ENCODE measurements around the gene EGFL8.
"Not testable (repeated sequence)": the region's sequence is repeated elsewhere in the genome, so short reads cannot be mapped to it uniquely, and the experiment has no call there.

EGFL8 gene

GRCh38 chr6:32203426-32204267 lies 39.3 kb downstream of the EGFL8 start:
- Mint-ChIP-seq H3K27me3 (no peaks in the 10 kb centered on the region), H3K9me3 (no peaks in the 10 kb centered on the region), H3K27ac (no peak overlapping the region), H3K36me3 (ENCODE audit: low read depth) (no peaks in the 10 kb centered on the region), H3K4me1 (ENCODE audit: low read depth) (no peaks in the 10 kb centered on the region), H3K4me3 (no peak overlapping the region)

GRCh38 chr6:32204268-32204715 lies 39.9 kb downstream of the EGFL8 start:
- Mint-ChIP-seq H3K36me3 (ENCODE audit: low read depth) (no peaks in the 10 kb centered on the region), H3K27ac (no peak overlapping the region), H3K27me3 (no peaks in the 10 kb centered on the region), H3K9me3 (no peaks in the 10 kb centered on the region), H3K4me3 (no peak overlapping the region), H3K4me1 (ENCODE audit: low read depth) (no peaks in the 10 kb centered on the region)

- no peaks in the 10 kb centered on the region for H3K27me3 Mint-ChIP-seq
- no peak overlapping the region for H3K4me3 Mint-ChIP-seq
- H3K36me3 Mint-ChIP-seq (ENCODE audit: low read depth): no peaks in the 10 kb centered on the region
- H3K27ac Mint-ChIP-seq: no peak overlapping the region
- H3K4me1 Mint-ChIP-seq (ENCODE audit: low read depth): no peaks in the 10 kb centered on the region
- H3K9me3 Mint-ChIP-seq: no peaks in the 10 kb centered on the region
Observed at GRCh38 chr6:32208996-32209395, 44.6 kb downstream of the EGFL8 start.

- Mint-ChIP-seq H3K4me1 (ENCODE audit: low read depth) (no peaks in the 10 kb centered on the region), H3K27ac (no peak overlapping the region), H3K4me3 (no peak overlapping the region), H3K9me3 (no peaks in the 10 kb centered on the region), H3K27me3 (no peaks in the 10 kb centered on the region), H3K36me3 (ENCODE audit: low read depth) (no peaks in the 10 kb centered on the region)
Observed at GRCh38 chr6:32210191-32210601, 45.8 kb downstream of the EGFL8 start.

- not testable (repeated sequence) for H3K9me3 Mint-ChIP-seq; H3K27ac Mint-ChIP-seq; H3K4me3 Mint-ChIP-seq; H3K36me3 Mint-ChIP-seq (ENCODE audit: low read depth); H3K4me1 Mint-ChIP-seq (ENCODE audit: low read depth); H3K27me3 Mint-ChIP-seq
Observed at GRCh38 chr6:32211432-32211831, 47.0 kb downstream of the EGFL8 start.

- Mint-ChIP-seq H3K27ac (no peak overlapping the region), H3K9me3 (no peaks in the 10 kb centered on the region), H3K27me3 (no peaks in the 10 kb centered on the region), H3K36me3 (ENCODE audit: low read depth) (no peaks in the 10 kb centered on the region), H3K4me3 (no peak overlapping the region), H3K4me1 (ENCODE audit: low read depth) (no peaks in the 10 kb centered on the region)
Observed at GRCh38 chr6:32212076-32212760, 47.8 kb downstream of the EGFL8 start.

- Mint-ChIP-seq H3K4me1 (ENCODE audit: low read depth) (no peaks in the 10 kb centered on the region), H3K27me3 (no peaks in the 10 kb centered on the region), H3K4me3 (no peak overlapping the region), H3K36me3 (ENCODE audit: low read depth) (no peaks in the 10 kb centered on the region), H3K9me3 (no peaks in the 10 kb centered on the region), H3K27ac (no peak overlapping the region)
Observed at GRCh38 chr6:32213649-32214048, 49.3 kb downstream of the EGFL8 start.

- H3K4me3 Mint-ChIP-seq: no peak overlapping the region
- no peaks in the 10 kb centered on the region for H3K27me3 Mint-ChIP-seq
- H3K9me3 Mint-ChIP-seq: no peaks in the 10 kb centered on the region
Observed at GRCh38 chr6:32214126-32214525, 49.7 kb downstream of the EGFL8 start.

GRCh38 chr6:32215617-32216016 lies 51.2 kb downstream of the EGFL8 start:
- Mint-ChIP-seq H3K36me3 (ENCODE audit: low read depth) (no peaks in the 10 kb centered on the region), H3K9me3 (no peaks in the 10 kb centered on the region), H3K4me1 (ENCODE audit: low read depth) (no peaks in the 10 kb centered on the region)

More at GRCh38 chr6:32214126-32214525, 49.7 kb downstream of the EGFL8 start:
- Mint-ChIP-seq H3K36me3 (ENCODE audit: low read depth) (no peaks in the 10 kb centered on the region), H3K27ac (no peak overlapping the region), H3K4me1 (ENCODE audit: low read depth) (no peaks in the 10 kb centered on the region)

GRCh38 chr6:32216285-32216684 lies 51.9 kb downstream of the EGFL8 start:
- Mint-ChIP-seq H3K27ac (no peak overlapping the region), H3K36me3 (ENCODE audit: low read depth) (no peaks in the 10 kb centered on the region), H3K27me3 (no peaks in the 10 kb centered on the region), H3K4me3 (no peak overlapping the region), H3K9me3 (no peaks in the 10 kb centered on the region), H3K4me1 (ENCODE audit: low read depth) (no peaks in the 10 kb centered on the region)

More at GRCh38 chr6:32215617-32216016, 51.2 kb downstream of the EGFL8 start:
- Mint-ChIP-seq H3K27me3 (no peaks in the 10 kb centered on the region), H3K27ac (no peak overlapping the region), H3K4me3 (no peak overlapping the region)

GRCh38 chr6:32216998-32217397 lies 52.6 kb downstream of the EGFL8 start:
- Mint-ChIP-seq H3K27ac (no peak overlapping the region), H3K4me1 (ENCODE audit: low read depth) (peaks cover under 1% of the 10 kb centered on the region), H3K9me3 (no peaks in the 10 kb centered on the region), H3K4me3 (no peak overlapping the region), H3K36me3 (ENCODE audit: low read depth) (no peaks in the 10 kb centered on the region), H3K27me3 (no peaks in the 10 kb centered on the region)

Measured in stimulated activated naive CD8-positive, alpha-beta T cell treated with anti-CD3 and anti-CD28 coated beads, Interleukin-15, Interleukin-2, amounts not matched to agents 100 ng/mL and 50 ng/mL, for 24 hours (primary cell).